ES-I3 (cell line): ENCODE data around the gene GFOD1.
"Not testable (repeated sequence)": the region's sequence is repeated elsewhere in the genome, so short reads cannot be mapped to it uniquely, and the experiment has no call there.

Experiments used
- H3K36me3 ChIP-seq: 2 replicates; pipeline ENCODE4 v1.6.1; 2013; ENCODE audit warnings: mild to moderate bottlenecking, low read length, control low read depth, moderate library complexity; ENCODE audit not compliant: insufficient read depth
- H3K4me1 ChIP-seq: 2 replicates; pipeline ENCODE4 v1.6.1; 2013; ENCODE audit warnings: mild to moderate bottlenecking, control low read depth, low read length; ENCODE audit not compliant: insufficient read depth
- H3K9ac ChIP-seq: 2 replicates; pipeline ENCODE4 v1.6.1; 2013; ENCODE audit warnings: low read depth, mild to moderate bottlenecking, low read length, moderate library complexity
- H3K9me3 ChIP-seq: 2 replicates; pipeline ENCODE4 v1.6.1; 2013; ENCODE audit warnings: mild to moderate bottlenecking, low read length, moderate library complexity; ENCODE audit not compliant: control insufficient read depth, insufficient read depth

The GFOD1 gene

DNA sequence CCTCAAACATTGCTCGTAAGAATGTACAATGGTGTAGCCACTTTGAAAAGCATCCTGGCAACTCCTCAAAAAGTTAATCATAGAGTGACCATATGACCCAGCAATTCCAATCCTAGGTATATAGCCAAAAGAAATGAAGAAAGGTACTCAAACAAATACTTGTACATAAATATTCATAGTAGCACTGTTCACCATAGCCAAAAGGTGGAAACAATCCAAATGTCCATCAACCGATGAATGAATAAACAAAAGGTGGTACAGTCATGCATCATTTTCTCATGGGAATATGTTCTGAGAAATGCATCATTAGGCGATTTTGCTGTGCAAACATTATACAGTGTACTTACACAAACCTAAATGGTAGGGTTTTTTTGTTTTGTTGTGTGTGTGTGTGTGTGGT, 84.7 kb downstream of the GFOD1 start:
- no peaks in the 10 kb centered on the region for H3K9me3 ChIP-seq
- H3K36me3 ChIP-seq = no peaks in the 10 kb centered on the region
- H3K4me1 ChIP-seq = peaks cover 15% of the 10 kb centered on the region
- H3K9ac ChIP-seq = no peak overlapping the region

DNA sequence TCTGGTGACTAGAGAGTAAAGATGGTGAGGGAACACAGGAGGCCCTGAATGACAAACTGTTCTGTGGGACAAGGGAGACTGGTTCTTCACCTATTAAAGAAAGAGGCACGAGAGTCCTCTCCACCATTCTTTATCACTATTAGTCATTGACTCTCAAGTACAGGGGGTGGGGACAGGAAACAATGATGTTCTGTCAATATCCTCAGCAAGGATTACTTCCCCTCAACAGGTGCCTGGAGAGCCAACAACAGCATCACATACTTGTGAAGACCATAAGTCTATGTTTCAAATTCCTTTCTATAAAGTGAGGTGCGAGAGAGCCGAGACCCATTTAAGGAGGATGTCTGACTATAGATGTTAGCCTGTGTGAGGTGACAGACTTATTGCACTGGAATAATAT, 86.6 kb downstream of the GFOD1 start:
- Histone ChIP-seq H3K4me1 (peaks cover 15% of the 10 kb centered on the region), H3K9ac (no peak overlapping the region), H3K36me3 (no peaks in the 10 kb centered on the region), H3K9me3 (no peaks in the 10 kb centered on the region)

DNA sequence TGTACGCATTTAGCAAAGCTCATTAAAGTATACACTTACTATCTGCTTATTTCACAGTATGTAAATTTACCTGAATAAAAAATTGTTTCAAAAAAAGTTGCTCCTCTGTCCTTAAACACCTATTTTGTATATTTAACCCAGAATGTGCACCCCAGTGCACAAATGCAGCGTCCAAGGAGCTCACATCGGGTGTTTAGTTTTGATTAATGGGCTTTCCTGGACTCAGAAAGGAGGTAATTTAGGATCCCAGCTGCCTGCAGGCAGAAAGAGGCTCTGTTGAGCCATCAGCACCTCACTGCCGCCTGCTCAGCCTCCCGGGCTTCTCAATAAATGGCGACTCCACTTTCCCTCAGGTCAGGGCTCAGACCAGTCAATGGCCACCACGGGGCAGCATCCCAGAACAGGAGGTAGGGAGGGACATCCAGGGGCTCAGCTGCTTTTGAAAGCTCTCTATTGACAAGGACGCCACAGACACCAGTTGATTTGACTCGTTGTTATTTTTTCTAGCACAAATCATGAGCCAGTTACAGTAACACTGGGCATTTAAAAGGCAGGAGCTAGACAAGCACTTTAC, 88.9 kb downstream of the GFOD1 start:
- no peaks in the 10 kb centered on the region for H3K9me3 ChIP-seq
- no peaks in the 10 kb centered on the region for H3K36me3 ChIP-seq
- H3K4me1 ChIP-seq = 0 out of 2 replicates have a peak, but pooled peaks cover 12% of the 10 kb centered on the region
- H3K9ac ChIP-seq = no peak overlapping the region

DNA sequence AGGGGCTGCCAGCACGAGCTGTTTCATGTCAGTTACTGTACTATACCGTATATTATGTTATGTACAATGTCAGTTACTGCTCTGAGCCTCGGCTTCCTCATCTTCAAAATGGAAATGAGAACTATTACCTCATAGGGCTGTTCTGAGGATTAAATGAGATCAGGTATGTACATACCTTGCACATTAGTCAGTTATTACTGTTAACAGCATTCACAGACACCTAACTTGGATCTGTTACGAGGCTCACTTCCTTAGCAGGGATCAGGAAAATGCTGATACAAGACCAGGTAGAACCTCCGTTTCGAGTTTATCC, 89.4 kb downstream of the GFOD1 start:
- Histone ChIP-seq H3K9ac (no peak overlapping the region), H3K9me3 (no peaks in the 10 kb centered on the region), H3K36me3 (no peaks in the 10 kb centered on the region), H3K4me1 (0 out of 2 replicates have a peak, but pooled peaks cover 12% of the 10 kb centered on the region)

GRCh38 chr6:13397359-13398068, 89.9 kb downstream of the GFOD1 start:
- Histone ChIP-seq H3K4me1 (0 out of 2 replicates have a peak, but pooled peaks cover 12% of the 10 kb centered on the region), H3K9me3 (no peaks in the 10 kb centered on the region), H3K36me3 (no peaks in the 10 kb centered on the region), H3K9ac (no peak overlapping the region)

DNA sequence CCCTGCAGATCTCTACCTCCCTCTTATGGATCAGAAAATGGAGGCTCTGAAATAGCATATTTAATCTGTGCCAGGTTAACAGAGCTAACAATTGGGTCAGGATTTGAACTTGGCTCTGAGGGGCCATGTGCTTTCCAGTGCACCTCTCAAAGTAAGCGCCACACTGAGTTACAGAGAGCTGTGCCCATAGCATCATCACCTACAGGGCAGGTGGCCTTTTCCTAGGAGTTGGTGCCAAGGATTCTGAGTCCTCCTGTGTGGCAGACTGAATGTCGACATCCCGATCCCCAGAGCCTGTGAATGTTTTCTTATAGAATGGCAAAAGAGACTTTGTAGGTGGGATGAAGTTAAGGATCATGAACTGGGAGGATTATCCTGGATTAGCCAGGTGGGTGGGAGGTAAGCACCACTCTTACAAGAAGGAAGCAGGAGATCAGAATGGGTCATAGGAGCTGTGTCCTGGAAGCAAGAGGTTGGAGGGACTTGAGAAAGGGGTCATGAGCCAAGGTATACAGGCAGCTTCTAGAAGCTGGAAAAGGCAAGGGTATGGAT, 91.1 kb downstream of the GFOD1 start:
- H3K4me1 ChIP-seq = 0 out of 2 replicates have a peak, but pooled peaks cover 12% of the 10 kb centered on the region
- H3K9ac ChIP-seq = no peak overlapping the region
- H3K36me3 ChIP-seq = no peaks in the 10 kb centered on the region
- H3K9me3 ChIP-seq = no peaks in the 10 kb centered on the region

DNA sequence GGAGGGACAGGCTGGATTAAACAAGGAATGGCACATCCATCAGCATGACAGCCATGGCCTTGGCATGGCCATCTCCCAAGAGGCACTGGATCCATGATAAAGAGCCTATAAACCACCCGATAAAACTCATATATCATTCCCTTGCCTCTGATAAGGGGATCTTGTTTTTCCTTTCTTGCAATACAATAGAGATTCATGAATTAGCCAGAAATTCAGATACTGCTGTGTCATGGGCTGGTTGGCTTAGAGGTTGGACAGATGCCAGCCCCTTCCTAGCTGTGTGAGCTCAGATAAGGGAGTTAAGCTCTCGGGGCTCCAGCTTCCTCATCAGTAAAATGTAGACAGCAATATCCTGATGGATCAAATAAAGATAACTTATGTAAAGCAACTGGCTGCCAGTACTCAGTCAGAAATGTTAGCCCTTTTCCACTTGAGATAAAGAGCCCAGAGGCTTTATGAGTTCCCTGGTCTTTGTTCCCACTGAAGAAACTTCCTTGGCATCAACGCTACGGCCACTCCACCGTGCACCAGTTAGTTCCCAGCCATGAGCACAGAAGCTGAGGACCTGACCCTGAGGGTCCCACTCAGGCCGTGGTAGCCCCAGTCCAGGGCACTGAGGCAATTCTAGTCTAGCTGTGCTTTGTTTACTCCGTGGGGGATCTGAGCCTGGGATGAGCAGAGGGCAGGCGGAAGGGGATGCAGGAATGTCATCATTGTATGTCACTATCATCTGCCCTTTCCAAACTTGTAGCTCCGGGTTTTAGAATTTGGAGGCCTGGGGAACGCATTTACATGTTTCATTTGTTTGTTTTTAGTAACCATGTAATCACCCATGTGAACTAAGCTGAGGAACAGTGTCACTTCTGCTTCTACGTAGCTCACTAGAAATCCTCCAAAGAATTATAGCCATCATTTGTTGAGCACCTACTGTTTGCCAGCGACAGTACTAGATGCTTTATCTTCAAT, 91.8 kb downstream of the GFOD1 start:
- Histone ChIP-seq H3K36me3 (no peaks in the 10 kb centered on the region), H3K4me1 (0 out of 2 replicates have a peak, but pooled peaks cover 12% of the 10 kb centered on the region), H3K9ac (no peak overlapping the region), H3K9me3 (no peaks in the 10 kb centered on the region)

- Histone ChIP-seq H3K9me3 (no peaks in the 10 kb centered on the region), H3K36me3 (no peaks in the 10 kb centered on the region; the same call in 1 of the 2 replicates), H3K4me1 (no peaks in the 10 kb centered on the region), H3K9ac (no peak overlapping the region)
Measured at GRCh38 chr6:13392462-13392861, 94.9 kb downstream of the GFOD1 start.

- no peak overlapping the region for H3K9ac ChIP-seq
- H3K4me1 ChIP-seq = no peaks in the 10 kb centered on the region
- no peaks in the 10 kb centered on the region; the same call in 1 of the 2 replicates for H3K36me3 ChIP-seq
- no peaks in the 10 kb centered on the region for H3K9me3 ChIP-seq
Measured at GRCh38 chr6:13391537-13391936, 95.9 kb downstream of the GFOD1 start.

DNA sequence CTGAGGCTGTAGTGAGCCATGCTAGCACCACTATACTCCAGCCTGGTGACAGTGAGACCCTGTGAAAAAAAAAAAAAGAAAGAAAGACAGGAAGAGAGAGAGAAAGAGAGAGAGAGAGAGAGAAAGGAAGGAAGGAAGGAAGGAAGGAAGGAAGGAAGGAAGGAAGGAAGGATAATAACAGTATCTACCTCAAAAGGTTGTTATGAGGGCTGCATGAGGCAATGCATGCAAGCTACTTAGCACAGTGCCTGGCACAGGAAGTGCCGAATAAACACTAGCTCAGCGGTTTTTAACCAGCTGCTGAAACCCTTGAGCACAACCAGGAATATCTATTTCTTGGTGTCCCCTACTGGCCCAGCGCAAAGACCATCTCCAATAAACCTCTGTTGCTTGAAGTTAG, 96.7 kb downstream of the GFOD1 start:
- Histone ChIP-seq H3K36me3 (no peaks in the 10 kb centered on the region; the same call in 1 of the 2 replicates), H3K9ac (no peak overlapping the region)

GRCh38 chr6:13389237-13389636, 98.2 kb downstream of the GFOD1 start:
- not testable (repeated sequence) for H3K9me3 ChIP-seq, H3K36me3 ChIP-seq, H3K4me1 ChIP-seq, H3K9ac ChIP-seq

More for the DNA sequence above, 96.7 kb downstream of the GFOD1 start:
- Histone ChIP-seq H3K9me3 (no peaks in the 10 kb centered on the region), H3K4me1 (no peaks in the 10 kb centered on the region)

DNA sequence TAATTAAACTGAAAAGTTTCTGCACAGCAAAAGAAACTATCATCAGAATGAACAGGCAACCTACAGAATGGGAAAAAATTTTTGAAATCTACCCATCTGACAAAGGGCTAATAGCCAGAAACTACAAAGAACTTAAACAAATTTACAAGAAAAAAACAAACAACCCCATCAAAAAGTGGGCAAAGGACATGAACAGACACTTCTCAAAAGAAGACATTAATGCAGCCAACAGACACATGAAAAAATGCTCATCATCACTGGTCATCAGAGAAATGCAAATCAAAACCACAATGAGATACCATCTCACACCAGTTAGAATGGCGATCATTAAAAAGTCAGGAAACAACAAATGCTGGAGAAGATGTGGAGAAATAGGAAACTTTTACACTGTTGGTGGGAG, 98.6 kb downstream of the GFOD1 start:
- not testable (repeated sequence) for H3K4me1 ChIP-seq, H3K9ac ChIP-seq, H3K36me3 ChIP-seq, H3K9me3 ChIP-seq

- H3K4me1 ChIP-seq = 0 out of 2 replicates have a peak, but pooled peaks cover 4% of the 10 kb centered on the region
- H3K9ac ChIP-seq = no peak overlapping the region
- no peaks in the 10 kb centered on the region; the same call in 1 of the 2 replicates for H3K36me3 ChIP-seq
- no peaks in the 10 kb centered on the region for H3K9me3 ChIP-seq
Measured at GRCh38 chr6:13384966-13385365, 102.4 kb downstream of the GFOD1 start.

GRCh38 chr6:13384506-13384905, 102.9 kb downstream of the GFOD1 start:
- no peaks in the 10 kb centered on the region for H3K36me3 ChIP-seq
- 0 out of 2 replicates have a peak, but pooled peaks cover 4% of the 10 kb centered on the region for H3K4me1 ChIP-seq
- no peaks in the 10 kb centered on the region for H3K9me3 ChIP-seq
- no peak overlapping the region for H3K9ac ChIP-seq
